Keratinocyte (primary cell): Measurements from ENCODE around the gene RBM24. TPM values are rescaled to one million over a fixed set of nuclear protein-coding genes. Genes with fewer than 3 reads are reported as not detected.

Experiments
- DNase-seq: peaks from one replicate; pipeline ENCODE4 v3.0.0-alpha.2; 2011; ENCODE audit warnings: low read depth, missing footprints, low spot score
- FAIRE-seq: peaks from 2 replicates; lab custom pipeline; 2011; peaks lifted over from hg19 to GRCh38; lab: Jason Lieb, UNC
- H2AFZ ChIP-seq: 2 replicates; pipeline ENCODE4 v1.6.0; 2012; ENCODE audit warnings: low read length, control low read depth, inconsistent platforms; ENCODE audit not compliant: control insufficient read depth
- H3K27ac ChIP-seq: 2 replicates; pipeline ENCODE4 v1.5.1; 2011; ENCODE audit warnings: low read length; ENCODE audit not compliant: control insufficient read depth, insufficient read depth
- H3K27me3 ChIP-seq: 3 replicates; pipeline ENCODE4 v1.6.0; 2011; ENCODE audit warnings: low read length; ENCODE audit not compliant: control insufficient read depth, insufficient read depth; ENCODE audit errors: extremely low read depth
- H3K36me3 ChIP-seq, 2 experiments: 2 replicates in 1 of 2; 3 replicates in 1 of 2; pipeline ENCODE4 v1.5.1; 2011; ENCODE audit warnings: low read length in 2 of 2, mild to moderate bottlenecking in 1 of 2; ENCODE audit not compliant: control insufficient read depth in 2 of 2, insufficient read depth in 2 of 2; ENCODE audit errors: extremely low read depth in 1 of 2
- H3K4me1 ChIP-seq: 3 replicates; pipeline ENCODE4 v1.5.1; 2011; ENCODE audit warnings: low read length; ENCODE audit not compliant: control insufficient read depth, insufficient read depth; ENCODE audit errors: extremely low read depth
- H3K4me2 ChIP-seq: 3 replicates; pipeline ENCODE4 v1.6.0; 2011; ENCODE audit warnings: low read depth, low read length; ENCODE audit not compliant: control insufficient read depth, insufficient read depth; ENCODE audit errors: extremely low read depth
- H3K4me3 ChIP-seq, 3 experiments: fragments of 200-600 bp in 1 of 3; sonication (generic) in 1 of 3; 2 replicates in 2 of 3; 3 replicates in 1 of 3; pipeline ENCODE4 v1.5.1; 2011 to 2016; ENCODE audit warnings: low read length in 3 of 3, mild to moderate bottlenecking in 3 of 3, control low read depth in 2 of 3, inconsistent platforms in 1 of 3, low read depth in 1 of 3, mixed read lengths in 1 of 3, mixed run types in 1 of 3, moderate library complexity in 1 of 3; ENCODE audit not compliant: control insufficient read depth in 2 of 3, insufficient read depth in 2 of 3; ENCODE audit errors: extremely low read depth in 1 of 3
- H3K79me2 ChIP-seq: 2 replicates; pipeline ENCODE4 v1.6.0; 2012; ENCODE audit warnings: low read length; ENCODE audit not compliant: control insufficient read depth, insufficient read depth
- H3K9ac ChIP-seq: 3 replicates; pipeline ENCODE4 v1.6.0; 2011; ENCODE audit warnings: low read length; ENCODE audit not compliant: control insufficient read depth, insufficient read depth; ENCODE audit errors: extremely low read depth
- H3K9me1 ChIP-seq: 3 replicates; pipeline ENCODE4 v1.6.0; 2011; ENCODE audit warnings: low read length; ENCODE audit not compliant: control insufficient read depth, insufficient read depth; ENCODE audit errors: extremely low read depth
- H3K9me3 ChIP-seq: 2 replicates; pipeline ENCODE4 v1.5.1; 2012; ENCODE audit warnings: low read depth, low read length; ENCODE audit not compliant: control insufficient read depth
- H4K20me1 ChIP-seq: 3 replicates; pipeline ENCODE4 v1.6.0; 2011; ENCODE audit warnings: low read length; ENCODE audit not compliant: control insufficient read depth, insufficient read depth; ENCODE audit errors: extremely low read depth
- CTCF ChIP-seq, 3 experiments: IDR thresholded peaks in 1 of 3; conservative IDR thresholded peaks in 1 of 3; optimal IDR thresholded peaks in 1 of 3; 2 replicates in 2 of 3; 3 replicates in 1 of 3; pipeline versions ENCODE3 to v1.5.1; 2011; ENCODE audit warnings: low read length in 3 of 3, mild to moderate bottlenecking in 3 of 3, moderate library complexity in 2 of 3, control low read depth in 1 of 3, inconsistent platforms in 1 of 3; ENCODE audit not compliant: insufficient read depth in 2 of 3; ENCODE audit errors: extremely low read depth in 1 of 3
- EZH2 ChIP-seq: IDR thresholded peaks from one replicate; pipeline ENCODE4 v1.6.1; 2012; ENCODE audit warnings: inconsistent platforms, mild to moderate bottlenecking, low read length, moderate library complexity
- dilution Hi-C: fragments of 300-500 bp; cut with MboI; formaldehyde crosslinking; loops from one replicate; pipeline ENCODE4 v1.7.0; 2020; ENCODE audit warnings: low sequenced_read_pairs; ENCODE audit not compliant: extremely low pct_ligation_motif_present
- polyA plus RNA-seq, 5 experiments: library from polyadenylated mRNA; depleted of rRNA in 3 of 5; stranded (reverse) in 3 of 5; stranded (forward) in 1 of 5; unstranded in 1 of 5; fragments of >200 nt; gene quantifications; 1 replicate in 1 of 5; 2 replicates in 3 of 5; 3 replicates in 1 of 5; pipeline versions ENCODE4 v1.2.1 to v1.2.3, GENCODE V29; 2011 to 2012; ENCODE audit warnings: missing spikeins in 2 of 5, low read depth in 1 of 5, low replicate concordance in 1 of 5

The RBM24 gene
- polyA plus RNA-seq, 1 donor (not counting 4 experiments of a cell fraction or from before 2014, with no cell fraction given): 1.3 TPM

GRCh38 chr6:17289630-17290061, 8.5 kb downstream of the RBM24 start:
- FAIRE-seq: no peak
- no peak overlapping the region for H3K4me2 ChIP-seq
- H3K27me3 ChIP-seq: no peaks in the 10 kb centered on the region
- TF ChIP-seq CTCF (optimal IDR thresholded peaks at IDR 0.05 in 1 of 3, IDR thresholded peaks at IDR 0.05 in 1 of 3, conservative IDR thresholded peaks at IDR 0.05 in 1 of 3; ENCODE audit: extremely low read depth in 1 of 3, insufficient read depth in 2 of 3, low read length in 3 of 3): no peak
- no peak for TF ChIP-seq EZH2
- no peak overlapping the region for H3K4me3 ChIP-seq
- DNase-seq: no peak
- no peaks in the 10 kb centered on the region for H4K20me1 ChIP-seq
- H3K9me3 ChIP-seq: no peaks in the 10 kb centered on the region
- no peaks in the 10 kb centered on the region for H3K4me1 ChIP-seq
- H3K79me2 ChIP-seq: no peaks in the 10 kb centered on the region
- H2AFZ ChIP-seq: no peak overlapping the region
- H3K9ac ChIP-seq: no peak overlapping the region
- H3K27ac ChIP-seq: no peak overlapping the region
- no peaks in the 10 kb centered on the region for H3K9me1 ChIP-seq
- no peaks in the 10 kb centered on the region for H3K36me3 ChIP-seq
- dilution Hi-C loops: no loop called here

GRCh38 chr6:17291778-17292177, 10.6 kb downstream of the RBM24 start:
- dilution Hi-C loops: no loop called here

More at GRCh38 chr6:17291778-17292177, 10.6 kb downstream of the RBM24 start:
- FAIRE-seq: no peak
- Histone ChIP-seq H3K9ac (no peak overlapping the region), H3K27me3 (no peaks in the 10 kb centered on the region), H3K4me2 (no peak overlapping the region), H3K27ac (no peak overlapping the region), H4K20me1 (no peaks in the 10 kb centered on the region), H3K79me2 (no peaks in the 10 kb centered on the region), H3K4me1 (no peaks in the 10 kb centered on the region), H3K4me3 (no peak overlapping the region), H3K9me3 (no peaks in the 10 kb centered on the region), H3K36me3 (no peaks in the 10 kb centered on the region), H2AFZ (no peak overlapping the region), H3K9me1 (no peaks in the 10 kb centered on the region)
- TF ChIP-seq EZH2 (no peak), CTCF (optimal IDR thresholded peaks at IDR 0.05 in 1 of 3, IDR thresholded peaks at IDR 0.05 in 1 of 3, conservative IDR thresholded peaks at IDR 0.05 in 1 of 3; ENCODE audit: extremely low read depth in 1 of 3, insufficient read depth in 2 of 3, low read length in 3 of 3) (no peak)
- no peak for DNase-seq
